PC-9 (cell line): Measurements from ENCODE around the gene PRELP. TPM values are rescaled to one million over a fixed set of nuclear protein-coding genes. Genes with fewer than 3 reads are reported as not detected.

ENCODE experiments used
- BruUV-seq: library from RNA; stranded (reverse); fragments of 400-500 nt; replicated peaks from 2 replicates; lab custom pipeline; 2021; lab: Mats Ljungman, UMichigan
- CTCF ChIA-PET: fragments of 300-600 bp; sonication (Branson Sonifier 250); formaldehyde crosslinking; loops from one replicate; lab custom pipeline; 2022; ENCODE audit warnings: antibody characterized with exemption; lab: Charles Lee
- POLR2A ChIA-PET: fragments of 300-600 bp; sonication (Branson Sonifier 250); formaldehyde crosslinking; loops from one replicate; lab custom pipeline; 2022; ENCODE audit warnings: antibody characterized with exemption; ENCODE audit not compliant: unreplicated experiment; lab: Charles Lee
- DNase-seq, 2 experiments: peaks; one replicate each; pipeline versions ENCODE4 v3.0.0 to v3.0.0-alpha.2; 2015 to 2022; ENCODE audit warnings: mixed read lengths in 1 of 2
- H2AFZ ChIP-seq: fragments of 200-600 bp; sonication (generic); 2 replicates; pipeline ENCODE4 v1.8.1; 2017; ENCODE audit warnings: antibody characterized with exemption
- H3F3A ChIP-seq: fragments of 200-600 bp; sonication (generic); 2 replicates; pipeline ENCODE4 v1.8.1; 2017; ENCODE audit warnings: antibody characterized with exemption, mild to moderate bottlenecking, low read depth; ENCODE audit not compliant: insufficient read depth
- H3K27ac ChIP-seq: fragments of 200-600 bp; sonication (generic); 2 replicates; pipeline ENCODE4 v1.6.1; 2016; ENCODE audit warnings: mixed run types
- H3K27me3 ChIP-seq: fragments of 200-600 bp; sonication (generic); 2 replicates; pipeline ENCODE4 v1.6.1; 2016; ENCODE audit warnings: low read depth, mixed run types; ENCODE audit not compliant: insufficient read depth
- H3K36me3 ChIP-seq: fragments of 200-600 bp; sonication (generic); 2 replicates; pipeline ENCODE4 v1.6.1; 2016; ENCODE audit warnings: low read depth, mixed run types
- H3K4me1 ChIP-seq: fragments of 200-600 bp; sonication (generic); replicated peaks from 2 replicates; pipeline ENCODE4 v1.6.1; 2016; ENCODE audit warnings: mixed run types; ENCODE audit not compliant: insufficient read depth
- H3K4me2 ChIP-seq: fragments of 200-600 bp; sonication (generic); 2 replicates; pipeline ENCODE4 v1.6.1; 2017; ENCODE audit warnings: mixed run types
- H3K4me3 ChIP-seq: fragments of 200-600 bp; sonication (generic); 2 replicates; pipeline ENCODE4 v1.6.1; 2016; ENCODE audit warnings: mixed run types
- H3K79me2 ChIP-seq: fragments of 200-600 bp; sonication (generic); 2 replicates; pipeline ENCODE4 v1.6.1; 2017; ENCODE audit warnings: low read depth, mixed run types
- H3K9me2 ChIP-seq: fragments of 200-600 bp; sonication (generic); 2 replicates; pipeline ENCODE4 v1.8.1; 2017; ENCODE audit warnings: mild to moderate bottlenecking; ENCODE audit not compliant: insufficient read depth
- H3K9me3 ChIP-seq: fragments of 200-600 bp; sonication (generic); 2 replicates; pipeline ENCODE4 v1.8.1; 2016; ENCODE audit warnings: low read depth; ENCODE audit not compliant: insufficient read depth
- H4K20me1 ChIP-seq: fragments of 200-600 bp; sonication (generic); 2 replicates; pipeline ENCODE4 v1.8.1; 2017; ENCODE audit not compliant: insufficient read depth
- CTCF ChIP-seq: fragments of 200-600 bp; sonication (generic); conservative IDR thresholded peaks from 2 replicates; pipeline ENCODE4 v1.6.1; 2017; ENCODE audit warnings: mixed run types, antibody characterized with exemption, mild to moderate bottlenecking, moderate library complexity
- EZH2 ChIP-seq: fragments of 200-600 bp; sonication (generic); IDR thresholded peaks from 2 replicates; pipeline ENCODE4 v1.8.0; 2017; ENCODE audit warnings: antibody characterized with exemption, low read depth
- intact Hi-C: fragments of 100-400 bp; cut with micrococcal nuclease; formaldehyde crosslinking; loops from one replicate; pipeline ENCODE4 v1.10.0; 2022; ENCODE audit not compliant: unreplicated experiment
- total RNA-seq: library from RNA; stranded (reverse); gene quantifications from 2 replicates; pipeline ENCODE4 v1.2.3, GENCODE V29; 2021

Gene PRELP
- total RNA-seq, 1 experiment from 2014 or later, result not detected

DNA sequence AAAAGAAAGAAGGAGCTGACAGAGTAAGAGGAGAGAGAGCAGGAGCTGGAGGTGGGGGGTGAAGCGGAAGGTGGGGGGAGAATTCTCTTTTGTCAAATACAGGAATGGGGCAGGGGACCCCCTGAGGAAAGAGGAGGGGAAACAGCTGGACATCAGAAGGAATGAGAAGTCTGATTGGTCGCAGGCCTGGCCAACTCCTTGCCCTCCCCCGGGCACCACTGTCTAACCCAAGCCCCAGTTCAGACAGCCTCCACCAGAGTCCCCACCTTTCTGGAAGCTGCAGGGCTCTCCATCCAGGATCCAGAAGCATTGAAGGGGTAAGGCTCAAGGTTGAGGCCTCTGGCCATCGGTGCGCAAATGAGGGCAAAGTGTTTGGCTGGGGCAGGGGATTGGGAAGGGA lies 18.3 kb downstream of the PRELP start, which contains the start of gene OPTC:
TSS of gene OPTC (plus strand) at position 253 of the 400 bp plus-strand sequence. CDS start 1,853 bp downstream, outside the sequence.
- H3K79me2 ChIP-seq, result no peaks in the 10 kb centered on the region
- CTCF ChIA-PET, result no interaction called here
- no peak within 1 kb of the TSS for H3K4me2 ChIP-seq
- TF ChIP-seq EZH2, result no peak
- no peak for TF ChIP-seq CTCF
- DNase-seq, result no peak
- POLR2A ChIA-PET, result no interaction called here
- H2AFZ ChIP-seq, result no peak within 1 kb of the TSS
- no peaks in the 10 kb centered on the region for H3K4me1 ChIP-seq
- no peaks in the 10 kb centered on the region for H3F3A ChIP-seq
- H3K36me3 ChIP-seq, result no peaks in the 10 kb centered on the region
- intact Hi-C loops, result no loop called here
- no peak within 1 kb of the TSS for H3K27ac ChIP-seq
- BruUV-seq, result no TSS peak
- H3K9me3 ChIP-seq, result no peaks in the 10 kb centered on the region
- no peaks in the 10 kb centered on the region for H3K27me3 ChIP-seq
- no peak within 1 kb of the TSS for H3K4me3 ChIP-seq
- H3K9me2 ChIP-seq, result no peaks in the 10 kb centered on the region
- H4K20me1 ChIP-seq, result no peaks in the 10 kb centered on the region

- no peaks in the 10 kb centered on the region for H3F3A ChIP-seq
- intact Hi-C loops, result no loop called here
- no peaks in the 10 kb centered on the region for H3K27me3 ChIP-seq
- H4K20me1 ChIP-seq, result no peaks in the 10 kb centered on the region
- no peak for DNase-seq
- H3K36me3 ChIP-seq, result no peaks in the 10 kb centered on the region
- no peak overlapping the region for H2AFZ ChIP-seq
- ChIA-PET POLR2A (no interaction called here), CTCF (interaction anchor here (0.6 kb wide), 1 partner anchor 128 kb away, joined by 3 read pairs; no protein-coding TSS in a partner anchor)
- H3K27ac ChIP-seq, result no peak overlapping the region
- no peaks in the 10 kb centered on the region for H3K4me1 ChIP-seq
- H3K4me3 ChIP-seq, result no peak overlapping the region
- no peaks in the 10 kb centered on the region for H3K9me2 ChIP-seq
- BruUV-seq, result no TSS peak
- no peaks in the 10 kb centered on the region for H3K79me2 ChIP-seq
- H3K4me2 ChIP-seq, result no peak overlapping the region
- no peaks in the 10 kb centered on the region for H3K9me3 ChIP-seq
- TF ChIP-seq CTCF (no peak), EZH2 (no peak)
These were observed 20.2 kb downstream of the PRELP start for GRCh38 chr1:203495845-203496244.

DNA sequence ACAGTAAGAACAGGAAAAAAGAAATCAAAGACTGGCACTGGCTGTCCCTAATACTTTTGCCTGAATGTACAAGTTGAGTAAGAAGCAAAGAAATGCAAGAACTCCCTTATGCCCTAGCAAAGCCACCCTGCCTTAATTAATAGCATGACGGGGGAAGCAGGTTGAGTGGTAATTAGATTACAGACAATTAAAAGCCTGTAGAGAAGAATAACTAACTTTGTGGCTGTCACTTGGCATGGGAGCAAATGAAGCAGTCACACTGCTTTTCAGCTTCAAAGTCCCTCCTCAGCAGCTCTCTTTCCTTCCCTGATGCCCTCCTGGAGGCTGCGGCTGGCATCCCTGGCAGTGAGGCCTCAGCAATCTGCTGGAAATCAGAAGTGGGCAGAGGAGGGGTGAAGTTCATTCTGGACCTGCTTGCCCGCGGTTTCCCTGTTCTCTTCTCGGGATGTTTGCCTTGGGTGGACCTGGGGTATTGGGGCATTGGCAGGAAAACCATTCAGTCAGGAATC lies 21.7 kb downstream of the PRELP start:
- POLR2A ChIA-PET, result no interaction called here
- H3K4me2 ChIP-seq, result no peak overlapping the region
- no peak overlapping the region for H3K27ac ChIP-seq
- intact Hi-C loops, result no loop called here
- no peak for DNase-seq
- no peaks in the 10 kb centered on the region for H3K27me3 ChIP-seq
- no peaks in the 10 kb centered on the region for H4K20me1 ChIP-seq
- BruUV-seq, result no TSS peak
- no peaks in the 10 kb centered on the region for H3K36me3 ChIP-seq
- H3K4me3 ChIP-seq, result no peak overlapping the region
- H3K4me1 ChIP-seq, result no peaks in the 10 kb centered on the region
- H3F3A ChIP-seq, result no peaks in the 10 kb centered on the region
- no peaks in the 10 kb centered on the region for H3K79me2 ChIP-seq
- CTCF ChIA-PET, result no interaction called here
- H3K9me3 ChIP-seq, result no peaks in the 10 kb centered on the region
- TF ChIP-seq EZH2 (no peak), CTCF (no peak)
- H3K9me2 ChIP-seq, result no peaks in the 10 kb centered on the region
- H2AFZ ChIP-seq, result no peak overlapping the region
